DMS53 treated with DMSO at 0.1 percent for 48 hours (cell line): Measurements from ENCODE around the gene ELF1.
"Not testable (repeated sequence)": the region's sequence is repeated elsewhere in the genome, so short reads cannot be mapped to it uniquely, and the experiment has no call there.

Experiments used
- DNase-seq: peaks from one replicate; lab custom pipeline; 2025; ENCODE audit not compliant: unreplicated experiment; lab: John Stamatoyannopoulos, UW

ELF1 gene

GRCh38 chr13:41042419-41042818 is 23.3 kb upstream of the ELF1 start:
- not testable (repeated sequence) for DNase-seq

DNA sequence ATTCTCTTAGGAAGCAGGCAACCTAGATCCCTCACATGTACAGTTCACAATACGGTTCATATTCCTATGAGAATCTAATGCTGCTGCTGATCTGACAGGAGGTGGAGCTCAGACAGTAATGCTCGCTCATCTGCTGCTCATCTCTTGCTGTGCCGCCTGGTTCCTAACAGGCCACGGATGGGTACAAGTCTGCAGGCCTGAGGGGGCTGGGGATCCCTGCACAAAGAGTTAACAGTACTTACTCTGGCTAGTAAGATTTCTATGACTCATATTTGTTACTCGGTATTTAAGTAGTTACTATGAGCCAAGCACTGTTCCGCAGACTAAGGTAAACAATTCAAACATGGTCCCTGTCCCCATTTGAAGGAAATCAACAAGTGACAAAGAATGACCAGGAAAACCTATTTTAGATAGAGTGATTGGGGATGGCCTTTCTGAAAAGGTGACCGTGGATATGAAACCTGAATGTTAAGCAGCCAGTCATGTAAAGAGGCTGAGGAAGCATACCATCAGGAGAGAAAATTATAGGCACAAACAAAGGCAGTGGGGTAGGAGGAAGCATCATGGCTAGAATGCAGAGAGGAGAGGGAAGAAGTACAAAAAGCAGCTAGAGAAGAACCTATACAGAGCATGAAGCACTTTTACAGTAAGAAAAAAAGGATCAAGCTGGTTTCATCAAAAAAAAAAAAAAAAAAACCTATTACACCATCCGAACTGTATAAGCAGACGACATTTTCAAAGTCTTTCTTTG is 21.6 kb upstream of the ELF1 start:
- DNase-seq = no peak

- DNase-seq = no peak
Observed at GRCh38 chr13:41039746-41040145, 20.6 kb upstream of the ELF1 start.

DNA sequence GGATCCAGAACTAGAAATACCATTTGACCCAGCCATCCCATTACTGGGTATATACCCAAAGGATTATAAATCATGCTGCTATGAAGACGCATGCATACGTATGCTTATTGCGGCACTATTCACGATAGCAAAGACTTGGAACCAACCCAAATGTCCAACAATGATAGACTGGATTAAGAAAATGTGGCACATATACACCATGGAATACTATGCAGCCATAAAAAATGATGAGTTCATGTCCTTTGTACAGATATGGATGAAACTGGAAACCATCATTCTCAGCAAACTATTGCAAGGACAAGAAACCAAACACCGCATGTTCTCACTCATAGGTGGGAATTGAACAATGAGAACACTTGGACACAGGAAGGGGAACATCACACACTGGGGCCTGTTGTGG is 17.4 kb upstream of the ELF1 start:
- not testable (repeated sequence) for DNase-seq

DNA sequence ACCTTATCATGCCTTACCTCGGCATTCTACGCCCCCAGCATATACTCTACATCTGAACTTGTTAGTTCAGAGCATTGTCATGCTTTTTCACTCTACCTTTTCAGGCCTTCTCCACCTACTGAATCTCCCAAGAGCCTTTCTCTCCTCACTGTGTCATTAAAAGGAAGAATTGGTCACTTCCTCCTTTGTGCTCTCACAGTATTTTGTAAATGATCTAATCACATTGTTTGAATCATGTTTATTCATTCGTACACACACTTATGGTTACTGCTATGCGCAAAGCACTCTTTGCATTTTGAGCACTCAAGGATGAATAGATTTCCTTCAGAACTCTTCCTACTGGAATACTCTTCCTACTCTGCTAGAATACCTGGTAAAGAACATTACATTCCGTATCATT is 15.8 kb upstream of the ELF1 start:
- DNase-seq = no peak

GRCh38 chr13:41034382-41034781 is 15.3 kb upstream of the ELF1 start:
- DNase-seq = no peak

DNA sequence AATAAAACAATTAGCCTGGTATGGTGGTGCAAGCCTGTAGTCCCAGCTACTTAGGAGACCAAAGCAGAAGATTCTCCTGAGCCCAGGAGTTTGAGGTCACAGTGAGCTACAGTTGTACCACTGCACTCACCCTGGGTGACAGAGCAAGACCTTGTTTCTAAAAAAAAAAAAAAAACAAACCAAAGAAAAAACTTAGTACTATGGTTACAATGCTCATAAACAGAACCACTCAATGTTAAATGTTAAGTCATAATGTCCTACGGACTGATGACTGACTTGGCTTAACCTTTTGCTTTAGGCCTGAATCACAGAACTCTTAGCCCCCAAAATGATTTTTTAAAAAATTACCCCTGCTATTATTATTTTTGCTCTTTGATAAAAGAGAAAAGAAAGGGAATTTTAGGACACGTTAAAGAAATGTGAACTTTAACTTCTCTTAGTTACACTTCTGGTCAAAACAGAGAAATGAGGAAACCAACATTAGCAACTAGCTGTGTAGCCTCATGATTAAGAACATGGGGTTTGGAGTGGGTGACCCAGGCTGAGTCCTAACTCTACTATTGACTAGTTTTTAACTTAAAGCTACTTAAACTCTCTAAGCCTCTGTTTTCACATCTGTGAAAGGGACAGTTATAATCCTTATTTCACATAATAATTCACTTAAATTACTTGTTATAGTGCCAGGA is 13.7 kb upstream of the ELF1 start:
- DNase-seq = no peak

- no peak for DNase-seq
Observed at GRCh38 chr13:41029629-41030028, 10.5 kb upstream of the ELF1 start.

DNA sequence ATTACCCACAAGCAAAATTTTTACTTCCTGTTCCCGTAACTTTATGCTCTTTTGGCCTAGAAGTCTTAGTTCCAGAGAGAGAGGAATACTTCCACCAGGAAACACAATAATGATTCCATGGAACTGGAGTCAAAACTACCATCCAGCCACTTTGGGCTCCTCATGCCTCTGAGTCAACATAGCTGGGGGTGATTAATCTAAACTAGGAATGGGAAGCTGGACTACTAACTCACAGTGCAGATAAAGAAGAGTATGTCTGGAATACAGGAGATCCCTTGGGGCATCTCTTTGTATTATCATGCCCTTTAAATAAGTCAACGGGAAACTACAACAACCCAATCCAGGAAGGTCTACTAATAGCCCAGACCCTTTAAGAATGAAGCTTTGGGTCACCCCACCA is 8.9 kb upstream of the ELF1 start:
- DNase-seq = no peak

DNA sequence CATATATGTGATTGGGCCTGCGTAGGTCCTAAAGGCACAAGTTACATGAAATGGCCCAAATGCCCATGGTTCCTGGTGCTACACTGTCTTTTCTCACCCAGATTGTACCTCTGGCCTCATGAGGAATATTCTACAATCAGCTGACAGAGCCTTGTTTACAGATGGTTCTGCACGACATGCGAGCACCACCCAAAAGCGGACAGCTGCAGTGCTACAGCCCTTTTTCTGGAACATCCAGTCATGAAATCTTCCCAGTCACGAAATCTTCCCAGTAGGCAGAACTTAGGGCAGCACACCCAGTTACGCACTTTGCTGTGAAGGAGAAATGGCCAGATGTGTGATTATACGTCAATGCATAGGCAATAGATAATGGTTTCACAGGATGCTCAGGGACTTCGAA is 7.7 kb upstream of the ELF1 start:
- DNase-seq = no peak

- peak; percentile 44 for DNase-seq
Observed at GRCh38 chr13:41025518-41025917, 6.4 kb upstream of the ELF1 start.

DNA sequence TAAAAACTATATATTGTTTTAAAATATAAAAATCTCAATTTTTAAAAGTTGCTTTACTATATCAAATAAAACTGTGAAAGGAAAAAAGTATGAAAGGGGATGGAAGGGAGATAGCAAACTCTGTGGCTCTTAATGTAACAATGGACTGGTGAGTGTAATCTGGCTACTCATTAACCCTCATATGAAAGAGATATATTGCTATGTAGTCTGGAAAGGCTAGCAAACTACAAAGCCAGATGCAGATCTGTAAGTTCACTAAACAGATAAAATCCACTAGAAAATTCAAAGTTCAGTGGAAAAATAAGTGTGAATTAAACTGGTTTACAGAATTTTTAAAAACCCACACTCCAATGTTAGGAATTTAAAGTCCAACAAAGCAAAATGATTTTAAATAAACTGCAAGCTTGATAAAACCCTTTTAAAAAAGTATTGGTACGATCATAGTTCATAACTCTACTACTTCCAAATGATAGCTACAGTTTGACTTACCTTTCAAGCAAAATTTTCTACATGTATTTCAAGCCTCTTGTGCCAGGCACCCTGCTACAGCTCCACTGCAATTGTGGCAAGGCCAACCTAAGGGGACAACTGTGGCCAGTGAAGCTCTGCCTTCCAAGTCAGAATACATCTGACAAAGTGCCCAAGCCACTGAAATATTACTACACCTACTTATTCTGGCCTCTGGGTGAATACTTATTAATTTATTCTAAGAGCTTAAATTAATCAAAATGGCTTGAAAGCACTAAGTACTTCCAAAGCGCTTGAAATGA is 647 bp upstream of the ELF1 start:
- DNase-seq = peak; percentile 70

GRCh38 chr13:41018602-41018948 is 541 bp downstream of the ELF1 start:
- no peak for DNase-seq

GRCh38 chr13:41017817-41018601 is 1.1 kb downstream of the ELF1 start:
- peak; percentile 47 for DNase-seq

- DNase-seq = no peak
Observed at GRCh38 chr13:41017159-41017558, 2.0 kb downstream of the ELF1 start.

DNA sequence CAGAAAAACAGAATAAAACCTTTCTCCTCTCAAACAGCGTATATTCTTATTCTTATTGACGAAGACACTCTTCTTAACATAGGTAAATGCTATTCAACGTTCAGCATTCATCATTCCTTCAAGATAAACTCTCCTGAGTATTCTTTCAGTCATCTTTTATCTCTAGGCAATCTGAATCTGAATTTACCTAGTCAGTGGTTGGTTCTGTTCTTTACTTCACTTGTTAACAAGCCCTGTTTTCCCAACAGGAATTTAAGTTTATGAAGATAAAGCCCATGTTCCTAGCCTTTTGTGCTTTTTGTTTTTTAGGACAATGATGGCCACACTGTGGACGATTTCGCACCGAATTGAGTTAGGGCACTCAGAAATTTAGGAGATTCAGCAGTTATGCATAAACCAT is 3.2 kb downstream of the ELF1 start:
- no peak for DNase-seq

DNA sequence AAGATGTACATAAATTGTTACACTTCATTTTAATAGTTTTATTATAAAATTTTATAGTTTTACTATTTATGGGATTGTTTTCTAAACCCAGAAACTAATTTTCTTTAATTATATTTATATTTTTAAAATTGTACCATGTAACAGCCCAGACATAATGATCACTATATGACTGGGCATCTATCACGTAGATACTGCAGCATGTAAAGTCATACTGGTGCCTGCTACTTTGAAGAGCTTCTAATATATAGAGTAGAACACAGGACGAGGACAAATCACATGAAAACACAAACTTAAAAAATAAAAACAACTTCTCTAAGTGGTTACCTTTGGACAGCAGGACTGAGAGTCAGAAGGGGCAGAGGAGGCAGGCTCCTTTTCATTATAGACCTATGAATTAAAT is 5.3 kb downstream of the ELF1 start:
- no peak for DNase-seq

GRCh38 chr13:41012536-41012935 is 6.6 kb downstream of the ELF1 start:
- no peak for DNase-seq

DNA sequence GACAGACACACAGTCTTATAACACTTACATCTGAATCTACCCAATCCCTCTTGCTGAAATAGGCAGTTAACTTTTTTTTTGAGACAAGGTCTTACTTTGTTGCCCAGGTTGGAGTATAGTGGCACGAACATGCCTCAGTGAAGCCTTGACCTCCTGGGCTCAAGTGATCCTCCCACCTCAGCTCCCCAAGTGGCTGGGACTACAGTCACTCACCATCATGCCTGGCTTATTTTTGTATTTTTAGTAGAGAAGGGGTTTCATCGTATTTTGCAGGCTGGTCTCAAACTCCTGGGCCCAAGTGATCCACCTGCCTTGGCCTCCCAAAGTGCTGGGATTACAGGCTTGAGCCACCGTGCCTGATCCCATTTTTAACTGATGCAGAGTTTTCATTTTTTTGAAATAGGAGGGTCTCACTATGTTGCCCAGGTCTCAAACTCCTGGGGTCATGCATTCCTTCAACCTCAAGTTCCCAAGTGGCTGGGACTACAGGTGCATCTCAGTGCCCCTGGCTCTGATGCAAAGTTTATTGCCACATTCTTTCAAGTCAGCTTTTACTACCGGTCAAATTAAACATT is 7.6 kb downstream of the ELF1 start:
- DNase-seq = no peak

- DNase-seq = peak; percentile 58
Observed at GRCh38 chr13:41008349-41008980, 10.7 kb downstream of the ELF1 start.

DNA sequence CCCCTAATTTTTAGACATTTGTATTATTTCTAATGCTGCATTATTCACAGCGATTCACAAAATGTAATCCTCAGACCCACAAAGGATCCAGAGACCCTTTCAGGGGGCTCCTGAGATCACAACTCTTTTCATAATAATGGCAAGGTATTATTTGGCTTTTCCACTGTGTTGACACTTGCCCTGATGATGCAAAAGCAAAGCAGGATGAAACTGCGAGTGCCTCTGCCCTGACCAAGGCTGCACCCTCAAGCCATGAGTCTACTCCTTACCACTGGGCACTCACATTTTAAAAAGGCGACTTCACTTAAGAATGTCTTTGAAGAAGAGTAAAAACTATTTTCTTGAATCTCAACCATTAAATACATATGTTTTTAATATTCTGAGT is 11.4 kb downstream of the ELF1 start:
- DNase-seq = no peak
